Measurements from ENCODE around the gene NUMB.

NUMB gene

GRCh38 chr14:73260574-73260973 is 197.8 kb downstream of the NUMB start:
- H3K4me1 ChIP-seq (ENCODE audit: control insufficient read depth, insufficient read depth, low read length, poor library complexity, severe bottlenecking) = no peaks in the 10 kb centered on the region
- H3K27ac ChIP-seq (ENCODE audit: insufficient read depth, low read length, poor library complexity, severe bottlenecking) = no peak overlapping the region
- DNase-seq = no peak
- no peaks in the 10 kb centered on the region for H3K9me3 ChIP-seq (ENCODE audit: control insufficient read depth, low read length)
- no peaks in the 10 kb centered on the region for H3K27me3 ChIP-seq (replicated peaks; ENCODE audit: control insufficient read depth, insufficient read depth, low read length, poor library complexity, severe bottlenecking)
- H3K36me3 ChIP-seq (ENCODE audit: control insufficient read depth, insufficient read depth, low read length) = no peaks in the 10 kb centered on the region
- H3K4me3 ChIP-seq (ENCODE audit: insufficient read depth, low read depth, low read length, poor library complexity, severe bottlenecking) = no peak overlapping the region

- Histone ChIP-seq H3K27me3 (replicated peaks; ENCODE audit: control insufficient read depth, insufficient read depth, low read length, poor library complexity, severe bottlenecking) (no peaks in the 10 kb centered on the region), H3K9me3 (ENCODE audit: control insufficient read depth, low read length) (no peaks in the 10 kb centered on the region), H3K4me3 (ENCODE audit: insufficient read depth, low read depth, low read length, poor library complexity, severe bottlenecking) (no peak overlapping the region), H3K27ac (ENCODE audit: insufficient read depth, low read length, poor library complexity, severe bottlenecking) (no peak overlapping the region), H3K4me1 (ENCODE audit: control insufficient read depth, insufficient read depth, low read length, poor library complexity, severe bottlenecking) (no peaks in the 10 kb centered on the region), H3K36me3 (ENCODE audit: control insufficient read depth, insufficient read depth, low read length) (no peaks in the 10 kb centered on the region)
- DNase-seq = no peak
These were observed 198.5 kb downstream of the NUMB start for GRCh38 chr14:73259837-73260236.

DNA sequence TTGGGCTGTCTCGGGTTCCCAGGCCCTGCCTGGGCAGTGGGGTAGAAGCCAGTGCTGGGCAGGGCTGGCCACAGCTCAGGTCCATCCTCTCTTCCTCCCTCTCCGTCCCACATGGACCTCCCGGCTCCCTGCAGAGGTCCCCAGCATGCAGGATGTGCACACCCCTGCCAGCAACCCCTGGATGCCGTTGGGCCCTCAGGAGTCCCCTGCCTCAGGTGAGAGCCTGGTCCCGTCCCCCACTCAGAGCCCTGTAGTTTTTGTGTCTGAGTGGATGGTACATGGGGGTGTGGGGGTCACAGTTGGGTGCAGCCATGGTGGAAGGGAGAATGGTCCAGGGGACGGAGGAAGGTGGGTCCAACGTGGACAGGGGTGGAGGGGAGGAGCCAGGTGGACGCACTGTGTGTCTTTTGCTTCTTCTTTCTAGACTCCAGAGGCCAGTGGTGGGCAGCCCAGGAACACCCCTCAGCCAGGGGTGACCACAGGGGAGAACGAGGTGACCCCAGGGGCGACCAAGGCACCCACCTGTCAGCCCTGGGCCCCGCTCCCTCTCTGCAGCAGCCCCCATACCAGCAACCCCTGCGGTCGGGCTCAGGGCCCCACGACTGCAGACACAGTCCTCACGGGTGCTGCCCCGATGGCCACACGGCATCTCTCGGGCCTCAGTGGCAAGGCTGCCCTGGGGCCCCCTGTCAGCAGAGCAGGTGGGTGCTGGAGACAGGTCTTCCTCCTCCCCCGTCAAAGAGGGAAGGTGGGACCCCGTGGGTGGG is 199.3 kb downstream of the NUMB start:
- DNase-seq = no peak
- no peak overlapping the region for H3K27ac ChIP-seq (ENCODE audit: insufficient read depth, low read length, poor library complexity, severe bottlenecking)
- no peaks in the 10 kb centered on the region for H3K27me3 ChIP-seq (replicated peaks; ENCODE audit: control insufficient read depth, insufficient read depth, low read length, poor library complexity, severe bottlenecking)

DNA sequence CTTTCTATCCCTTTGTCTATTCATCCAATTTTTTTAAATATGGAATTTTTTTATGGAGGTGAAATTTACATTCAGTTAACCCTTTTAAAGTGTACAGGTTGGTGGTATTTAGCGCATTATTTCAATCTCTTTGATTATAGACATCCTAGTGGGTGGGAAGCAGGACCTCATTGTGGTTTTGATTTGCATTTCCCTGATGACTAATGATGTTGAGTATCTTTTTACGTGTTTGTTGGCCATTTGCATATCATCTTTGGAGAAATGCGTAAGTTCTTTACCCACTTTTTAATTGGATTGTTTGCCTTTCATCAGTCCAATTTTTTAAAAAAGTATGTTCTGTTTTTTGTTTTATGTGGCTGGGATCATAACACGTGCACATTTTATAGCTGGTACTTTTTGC is 200.3 kb downstream of the NUMB start:
- Histone ChIP-seq H3K27ac (ENCODE audit: insufficient read depth, low read length, poor library complexity, severe bottlenecking) (no peak overlapping the region), H3K9me3 (ENCODE audit: control insufficient read depth, low read length) (no peaks in the 10 kb centered on the region), H3K4me3 (ENCODE audit: insufficient read depth, low read depth, low read length, poor library complexity, severe bottlenecking) (no peak overlapping the region), H3K27me3 (replicated peaks; ENCODE audit: control insufficient read depth, insufficient read depth, low read length, poor library complexity, severe bottlenecking) (no peaks in the 10 kb centered on the region), H3K4me1 (ENCODE audit: control insufficient read depth, insufficient read depth, low read length, poor library complexity, severe bottlenecking) (no peaks in the 10 kb centered on the region), H3K36me3 (ENCODE audit: control insufficient read depth, insufficient read depth, low read length) (no peaks in the 10 kb centered on the region)
- no peak for DNase-seq

More for the DNA sequence above, 199.3 kb downstream of the NUMB start:
- H3K36me3 ChIP-seq (ENCODE audit: control insufficient read depth, insufficient read depth, low read length) = no peaks in the 10 kb centered on the region
- H3K4me1 ChIP-seq (ENCODE audit: control insufficient read depth, insufficient read depth, low read length, poor library complexity, severe bottlenecking) = no peaks in the 10 kb centered on the region
- H3K4me3 ChIP-seq (ENCODE audit: insufficient read depth, low read depth, low read length, poor library complexity, severe bottlenecking) = no peak overlapping the region
- H3K9me3 ChIP-seq (ENCODE audit: control insufficient read depth, low read length) = no peaks in the 10 kb centered on the region

DNA sequence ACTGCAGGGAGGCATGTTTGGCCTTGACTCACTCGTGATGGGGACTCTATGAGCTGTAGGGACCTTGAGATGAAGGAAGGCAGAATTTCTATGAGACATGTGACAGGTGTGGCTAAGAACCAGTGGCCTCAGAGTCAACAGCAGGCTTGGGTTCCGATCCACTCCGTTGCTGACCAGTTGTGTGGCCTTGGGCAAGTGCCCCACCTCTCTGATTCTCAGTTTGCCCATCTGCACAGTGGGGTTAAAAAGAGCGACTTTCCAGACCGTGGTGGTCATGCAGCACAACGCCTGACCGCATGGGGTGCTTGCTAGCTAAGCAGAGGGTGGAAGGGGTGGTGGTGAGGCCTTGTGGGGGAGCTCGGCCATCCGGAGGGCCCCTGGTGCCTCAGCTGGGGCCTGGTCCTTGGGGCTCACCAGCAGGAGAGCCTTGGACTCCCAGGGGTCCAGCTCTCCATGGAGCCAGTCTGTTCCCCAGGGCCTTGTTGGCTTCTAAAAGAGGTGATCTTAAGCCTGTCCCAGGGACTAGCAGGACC is 202.6 kb downstream of the NUMB start:
- no peak overlapping the region for H3K27ac ChIP-seq (ENCODE audit: insufficient read depth, low read length, poor library complexity, severe bottlenecking)
- H3K9me3 ChIP-seq (ENCODE audit: control insufficient read depth, low read length) = no peaks in the 10 kb centered on the region
- no peaks in the 10 kb centered on the region for H3K4me1 ChIP-seq (ENCODE audit: control insufficient read depth, insufficient read depth, low read length, poor library complexity, severe bottlenecking)
- H3K4me3 ChIP-seq (ENCODE audit: insufficient read depth, low read depth, low read length, poor library complexity, severe bottlenecking) = no peak overlapping the region
- DNase-seq = no peak
- H3K36me3 ChIP-seq (ENCODE audit: control insufficient read depth, insufficient read depth, low read length) = no peaks in the 10 kb centered on the region
- no peaks in the 10 kb centered on the region for H3K27me3 ChIP-seq (replicated peaks; ENCODE audit: control insufficient read depth, insufficient read depth, low read length, poor library complexity, severe bottlenecking)

- no peak overlapping the region for H3K4me3 ChIP-seq (ENCODE audit: insufficient read depth, low read depth, low read length, poor library complexity, severe bottlenecking)
- no peaks in the 10 kb centered on the region for H3K27me3 ChIP-seq (replicated peaks; ENCODE audit: control insufficient read depth, insufficient read depth, low read length, poor library complexity, severe bottlenecking)
- H3K4me1 ChIP-seq (ENCODE audit: control insufficient read depth, insufficient read depth, low read length, poor library complexity, severe bottlenecking) = no peaks in the 10 kb centered on the region
- DNase-seq = no peak
- no peaks in the 10 kb centered on the region for H3K36me3 ChIP-seq (ENCODE audit: control insufficient read depth, insufficient read depth, low read length)
- no peaks in the 10 kb centered on the region for H3K9me3 ChIP-seq (ENCODE audit: control insufficient read depth, low read length)
- no peak overlapping the region for H3K27ac ChIP-seq (ENCODE audit: insufficient read depth, low read length, poor library complexity, severe bottlenecking)
These were observed 203.3 kb downstream of the NUMB start for GRCh38 chr14:73255005-73255400.

GRCh38 chr14:73254247-73255004 is 203.9 kb downstream of the NUMB start:
- Histone ChIP-seq H3K36me3 (ENCODE audit: control insufficient read depth, insufficient read depth, low read length) (no peaks in the 10 kb centered on the region), H3K4me1 (ENCODE audit: control insufficient read depth, insufficient read depth, low read length, poor library complexity, severe bottlenecking) (no peaks in the 10 kb centered on the region), H3K27ac (ENCODE audit: insufficient read depth, low read length, poor library complexity, severe bottlenecking) (no peak overlapping the region), H3K27me3 (replicated peaks; ENCODE audit: control insufficient read depth, insufficient read depth, low read length, poor library complexity, severe bottlenecking) (no peaks in the 10 kb centered on the region), H3K4me3 (ENCODE audit: insufficient read depth, low read depth, low read length, poor library complexity, severe bottlenecking) (no peak overlapping the region), H3K9me3 (ENCODE audit: control insufficient read depth, low read length) (no peaks in the 10 kb centered on the region)
- DNase-seq = no peak

GRCh38 chr14:73253721-73254120 is 204.6 kb downstream of the NUMB start:
- no peak for DNase-seq
- Histone ChIP-seq H3K36me3 (ENCODE audit: control insufficient read depth, insufficient read depth, low read length) (no peaks in the 10 kb centered on the region), H3K4me1 (ENCODE audit: control insufficient read depth, insufficient read depth, low read length, poor library complexity, severe bottlenecking) (no peaks in the 10 kb centered on the region), H3K9me3 (ENCODE audit: control insufficient read depth, low read length) (no peaks in the 10 kb centered on the region), H3K4me3 (ENCODE audit: insufficient read depth, low read depth, low read length, poor library complexity, severe bottlenecking) (no peak overlapping the region), H3K27me3 (replicated peaks; ENCODE audit: control insufficient read depth, insufficient read depth, low read length, poor library complexity, severe bottlenecking) (no peaks in the 10 kb centered on the region), H3K27ac (ENCODE audit: insufficient read depth, low read length, poor library complexity, severe bottlenecking) (no peak overlapping the region)

GRCh38 chr14:73253323-73253610 is 205.1 kb downstream of the NUMB start:
- Histone ChIP-seq H3K9me3 (ENCODE audit: control insufficient read depth, low read length) (no peaks in the 10 kb centered on the region), H3K27me3 (replicated peaks; ENCODE audit: control insufficient read depth, insufficient read depth, low read length, poor library complexity, severe bottlenecking) (no peaks in the 10 kb centered on the region), H3K4me1 (ENCODE audit: control insufficient read depth, insufficient read depth, low read length, poor library complexity, severe bottlenecking) (no peaks in the 10 kb centered on the region), H3K36me3 (ENCODE audit: control insufficient read depth, insufficient read depth, low read length) (no peaks in the 10 kb centered on the region), H3K27ac (ENCODE audit: insufficient read depth, low read length, poor library complexity, severe bottlenecking) (no peak overlapping the region), H3K4me3 (ENCODE audit: insufficient read depth, low read depth, low read length, poor library complexity, severe bottlenecking) (no peak overlapping the region)
- DNase-seq = no peak

Measured in effector memory CD4-positive, alpha-beta T cell (primary cell).